Ectodermal cell (in vitro differentiated cells): ENCODE results near the gene COL27A1.
"Not testable (repeated sequence)": the region's sequence is repeated elsewhere in the genome, so short reads cannot be mapped to it uniquely, and the experiment has no call there.

Source experiments
- H3K27ac ChIP-seq: 2 replicates; pipeline ENCODE4 v1.7.0; 2013; ENCODE audit warnings: mild to moderate bottlenecking, low read depth, low read length; ENCODE audit not compliant: insufficient read depth, poor library complexity, severe bottlenecking
- H3K27me3 ChIP-seq: 2 replicates; pipeline ENCODE4 v1.7.0; 2013; ENCODE audit warnings: mild to moderate bottlenecking, low read length; ENCODE audit not compliant: insufficient read depth, control insufficient read depth, poor library complexity, severe bottlenecking
- H3K36me3 ChIP-seq: one replicate; pipeline ENCODE4 v1.7.0; 2013; ENCODE audit warnings: low read length; ENCODE audit not compliant: control insufficient read depth, insufficient read depth
- H3K4me1 ChIP-seq: one replicate; pipeline ENCODE4 v1.7.0; 2013; ENCODE audit warnings: low read length; ENCODE audit not compliant: control insufficient read depth, insufficient read depth
- H3K4me3 ChIP-seq: 2 replicates; pipeline ENCODE4 v1.7.0; 2013; ENCODE audit warnings: low read depth, low read length, control low read depth; ENCODE audit not compliant: insufficient read depth
- H3K9me3 ChIP-seq: 2 replicates; pipeline ENCODE4 v1.7.0; 2013; ENCODE audit warnings: mild to moderate bottlenecking, low read length, moderate library complexity; ENCODE audit not compliant: control insufficient read depth
- WGBS, 2 experiments: methylation state at CpG; one replicate each; pipeline ENCODE4 v1.1.7; 2013; ENCODE audit warnings: missing lambda C conversion rate in 2 of 2; 5-methylcytosine and 5-hydroxymethylcytosine counted together

COL27A1 gene

GRCh38 chr9:114124138-114124537 is 31.2 kb upstream of the COL27A1 start:
- H3K27ac ChIP-seq, result no peak overlapping the region
- no peaks in the 10 kb centered on the region for H3K27me3 ChIP-seq
- peaks cover 11% of the 10 kb centered on the region for H3K4me1 ChIP-seq
- H3K9me3 ChIP-seq, result no peaks in the 10 kb centered on the region
- no peak overlapping the region for H3K4me3 ChIP-seq
- WGBS, 2 experiments, result 40 to 48% methylated on average over 1 of the region's 1 CpG
- H3K36me3 ChIP-seq, result no peaks in the 10 kb centered on the region

DNA sequence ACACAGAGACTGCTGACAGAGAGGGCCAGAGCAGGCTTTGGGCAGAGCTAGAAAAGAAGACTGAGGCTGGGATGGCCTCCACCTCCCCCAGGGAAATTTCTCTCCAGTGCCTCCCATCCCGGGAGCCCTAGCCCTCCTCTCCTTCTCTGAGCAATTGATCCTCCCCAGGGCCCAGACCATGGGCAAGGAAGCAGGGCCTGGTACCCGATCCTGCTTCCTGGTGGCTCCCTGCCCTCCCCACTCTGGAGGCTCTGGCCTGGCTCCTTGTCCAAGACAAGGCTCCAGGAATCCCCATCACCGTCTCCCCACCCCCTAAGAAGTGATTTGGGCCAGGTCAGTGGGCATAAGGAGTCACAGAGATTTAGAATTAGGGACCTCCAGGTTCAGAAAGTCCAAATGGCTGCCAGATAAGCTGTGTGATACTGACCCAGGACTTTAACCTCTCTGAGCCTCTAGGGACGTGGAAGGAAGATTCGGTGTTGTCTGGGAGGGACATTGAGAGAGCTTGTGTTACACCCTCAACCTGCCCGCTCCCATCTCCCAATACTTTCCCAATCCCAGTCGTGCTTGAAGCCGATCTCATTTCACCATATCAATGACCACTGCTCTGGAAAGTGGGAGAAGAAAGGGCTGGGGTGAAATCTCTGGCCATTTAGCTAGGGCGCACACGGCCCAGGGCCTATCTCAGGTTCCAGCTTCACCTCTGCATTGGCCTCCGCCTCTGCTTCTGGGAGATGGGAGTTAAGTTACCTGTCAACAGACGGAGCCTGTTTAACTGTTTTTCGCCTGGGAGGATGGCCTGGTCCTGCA is 30.5 kb upstream of the COL27A1 start:
- H3K4me1 ChIP-seq, result peaks cover 11% of the 10 kb centered on the region
- no peaks in the 10 kb centered on the region for H3K36me3 ChIP-seq
- H3K9me3 ChIP-seq, result no peaks in the 10 kb centered on the region
- no peak overlapping the region for H3K4me3 ChIP-seq
- no peak overlapping the region for H3K27ac ChIP-seq
- no peaks in the 10 kb centered on the region for H3K27me3 ChIP-seq
- 88 to 91% methylated on average over 13 of the region's 13 CpGs for WGBS, 2 experiments

GRCh38 chr9:114125476-114126013 is 29.8 kb upstream of the COL27A1 start:
- Histone ChIP-seq H3K27ac (no peak overlapping the region), H3K4me3 (no peak overlapping the region), H3K27me3 (no peaks in the 10 kb centered on the region), H3K4me1 (peaks cover 11% of the 10 kb centered on the region), H3K9me3 (no peaks in the 10 kb centered on the region), H3K36me3 (no peaks in the 10 kb centered on the region)
- WGBS, 2 experiments, result 83 to 86% methylated on average over 10 of the region's 10 CpGs

DNA sequence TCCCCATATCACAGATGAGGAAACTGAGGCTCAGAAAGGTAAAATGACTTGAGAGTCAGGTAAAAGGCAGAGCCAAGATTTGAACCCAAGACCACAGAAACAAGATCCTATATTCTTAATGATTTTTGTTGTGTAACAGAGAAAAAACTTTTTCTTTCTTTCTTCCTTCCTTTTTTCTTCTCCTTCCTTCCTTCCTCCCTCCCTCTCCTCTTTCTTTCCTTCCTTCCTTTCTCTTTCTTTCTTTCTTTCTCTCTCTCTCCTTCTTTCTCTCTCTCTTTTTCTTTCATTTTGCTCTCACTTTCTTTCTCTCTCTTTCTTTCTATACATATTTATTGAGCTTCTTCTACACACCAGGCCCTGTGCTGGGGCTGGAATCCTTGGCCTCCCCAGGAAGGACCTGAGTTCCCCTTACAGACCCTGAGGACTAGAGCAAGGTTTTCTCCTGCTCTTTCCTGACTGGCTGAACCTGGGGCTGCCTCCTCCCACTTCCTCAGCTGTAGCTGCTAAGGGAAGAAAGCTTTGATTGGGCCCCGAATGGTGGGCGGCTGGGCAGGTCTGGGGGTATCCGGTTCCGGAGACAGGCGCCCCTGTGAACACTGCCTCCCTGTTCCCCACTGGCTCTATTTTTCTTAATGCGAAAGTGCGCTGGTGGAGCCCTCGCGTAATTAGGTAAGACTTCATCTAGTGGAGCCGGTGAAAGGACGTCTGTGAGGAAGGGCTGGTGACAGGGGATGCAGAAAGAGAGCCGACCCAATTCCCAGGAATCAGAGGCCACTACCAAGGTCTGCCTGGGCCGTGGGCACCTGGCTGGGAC is 28.9 kb upstream of the COL27A1 start:
- H3K27me3 ChIP-seq, result no peaks in the 10 kb centered on the region
- no peak overlapping the region for H3K27ac ChIP-seq
- WGBS, 2 experiments, result 83 to 85% methylated on average over 13 of the region's 13 CpGs
- H3K4me3 ChIP-seq, result no peak overlapping the region
- H3K4me1 ChIP-seq, result peaks cover 11% of the 10 kb centered on the region
- H3K9me3 ChIP-seq, result no peaks in the 10 kb centered on the region
- H3K36me3 ChIP-seq, result no peaks in the 10 kb centered on the region

GRCh38 chr9:114128759-114129158 is 26.6 kb upstream of the COL27A1 start:
- not testable (repeated sequence) for H3K4me3 ChIP-seq, H3K27me3 ChIP-seq, H3K27ac ChIP-seq, H3K9me3 ChIP-seq, H3K36me3 ChIP-seq
- 86 to 92% methylated on average over 3 of the region's 3 CpGs for WGBS, 2 experiments
- H3K4me1 ChIP-seq, result peaks cover 11% of the 10 kb centered on the region

DNA sequence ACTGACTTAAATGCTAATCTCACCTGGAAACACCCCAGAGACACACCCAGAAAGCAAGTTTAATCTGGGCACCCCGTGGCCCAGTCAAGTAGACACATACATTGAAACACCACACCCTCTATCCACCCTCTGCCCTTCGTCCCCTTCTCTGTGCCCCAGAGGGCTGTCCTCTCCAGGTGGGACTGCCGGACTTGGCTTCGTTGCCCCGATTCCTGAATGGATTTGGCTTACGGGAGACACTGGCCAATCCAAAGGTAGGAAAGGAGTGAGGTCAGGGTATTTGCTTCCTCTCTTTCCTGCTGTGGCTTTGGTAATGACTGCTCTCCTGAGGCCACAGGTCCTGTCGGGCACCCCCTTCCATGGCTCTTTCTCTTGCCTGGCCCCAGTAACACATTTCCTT is 25.2 kb upstream of the COL27A1 start:
- Histone ChIP-seq H3K4me3 (no peak overlapping the region), H3K4me1 (no peaks in the 10 kb centered on the region), H3K27ac (no peak overlapping the region), H3K9me3 (no peaks in the 10 kb centered on the region), H3K36me3 (no peaks in the 10 kb centered on the region), H3K27me3 (no peaks in the 10 kb centered on the region)
- 83 to 86% methylated on average over 7 of the region's 7 CpGs for WGBS, 2 experiments

- Histone ChIP-seq H3K27me3 (no peaks in the 10 kb centered on the region), H3K9me3 (no peaks in the 10 kb centered on the region), H3K27ac (no peak overlapping the region), H3K4me3 (no peak overlapping the region), H3K4me1 (no peaks in the 10 kb centered on the region), H3K36me3 (no peaks in the 10 kb centered on the region)
- 92 to 93% methylated on average over 3 of the region's 4 CpGs for WGBS, 2 experiments
These were observed 24.6 kb upstream of the COL27A1 start for GRCh38 chr9:114130624-114131277.

- Histone ChIP-seq H3K4me3 (no peak overlapping the region), H3K36me3 (no peaks in the 10 kb centered on the region), H3K4me1 (no peaks in the 10 kb centered on the region), H3K9me3 (no peaks in the 10 kb centered on the region), H3K27me3 (no peaks in the 10 kb centered on the region), H3K27ac (no peak overlapping the region)
- WGBS, 2 experiments, result 90 to 91% methylated on average over 9 of the region's 10 CpGs
These were observed 23.4 kb upstream of the COL27A1 start for GRCh38 chr9:114131808-114132549.

GRCh38 chr9:114132550-114132918 is 22.8 kb upstream of the COL27A1 start:
- no peaks in the 10 kb centered on the region for H3K9me3 ChIP-seq
- no peaks in the 10 kb centered on the region for H3K36me3 ChIP-seq
- H3K27ac ChIP-seq, result no peak overlapping the region
- 94 to 95% methylated on average over 7 of the region's 7 CpGs for WGBS, 2 experiments
- H3K4me3 ChIP-seq, result no peak overlapping the region
- H3K4me1 ChIP-seq, result no peaks in the 10 kb centered on the region
- no peaks in the 10 kb centered on the region for H3K27me3 ChIP-seq
